Panc1 (cell line): Measurements from ENCODE around the gene PPP1R15A. TPM values are rescaled to one million over a fixed set of nuclear protein-coding genes. Genes with fewer than 3 reads are reported as not detected.
A peak's percentile ranks its signal among the peaks of the same experiment; 100 is the strongest.
"Not testable (repeated sequence)": the region's sequence is repeated elsewhere in the genome, so short reads cannot be mapped to it uniquely, and the experiment has no call there.

Experiments
- ATAC-seq: fragments of 200-7000 bp; cut with Tn5 transposase; 2 replicates; pipeline ENCODE4 v1.9.1; 2020; ENCODE audit warnings: mild to moderate bottlenecking, moderate library complexity
- BruUV-seq: library from RNA; stranded (reverse); fragments of 400-500 nt; replicated peaks from 2 replicates; lab custom pipeline; 2021; lab: Mats Ljungman, UMichigan
- CTCF ChIA-PET: fragments of 300-600 bp; sonication (Branson Sonifier 250); formaldehyde crosslinking; loops from one replicate; lab custom pipeline; 2022; ENCODE audit warnings: antibody characterized with exemption; lab: Charles Lee
- POLR2A ChIA-PET: fragments of 300-600 bp; sonication (Branson Sonifier 250); formaldehyde crosslinking; loops from one replicate; lab custom pipeline; 2022; ENCODE audit warnings: antibody characterized with exemption; lab: Charles Lee
- DNase-seq: peaks from one replicate; pipeline ENCODE4 v3.0.0-alpha.2; 2010; ENCODE audit warnings: low read depth, low spot score
- H3K27ac ChIP-seq: 2 replicates; pipeline ENCODE4 v1.5.1; 2011; ENCODE audit warnings: mild to moderate bottlenecking, low read length, inconsistent platforms
- H3K27me3 ChIP-seq: fragments of 200-500 bp; sonication (Bioruptor generic); 2 replicates; pipeline ENCODE4 v1.6.0; 2014; ENCODE audit warnings: low read length, inconsistent platforms; ENCODE audit not compliant: control insufficient read depth, insufficient read depth
- H3K36me3 ChIP-seq: fragments of 200-500 bp; sonication (Bioruptor generic); 2 replicates; pipeline ENCODE4 v1.5.1; 2014; ENCODE audit warnings: inconsistent platforms, mild to moderate bottlenecking, low read length, moderate library complexity; ENCODE audit not compliant: control insufficient read depth, insufficient read depth
- H3K4me1 ChIP-seq: 2 replicates; pipeline ENCODE4 v1.5.1; 2011; ENCODE audit warnings: inconsistent platforms, mild to moderate bottlenecking, low read length, moderate library complexity; ENCODE audit not compliant: control insufficient read depth, insufficient read depth
- H3K4me3 ChIP-seq, 2 experiments: 2 replicates each; pipeline ENCODE4 v1.5.1; 2011 to 2012; ENCODE audit warnings: low read depth in 2 of 2, low read length in 2 of 2, mild to moderate bottlenecking in 2 of 2, inconsistent platforms in 1 of 2, moderate library complexity in 1 of 2
- H3K9me3 ChIP-seq: fragments of 200-500 bp; sonication (Bioruptor generic); 2 replicates; pipeline ENCODE4 v1.5.1; 2014; ENCODE audit warnings: low read depth, mild to moderate bottlenecking, inconsistent platforms, low read length, moderate library complexity; ENCODE audit not compliant: control insufficient read depth, insufficient read depth
- CTCF ChIP-seq: fragments of 450-650 bp; IDR thresholded peaks from 2 replicates; pipeline ENCODE4 v1.5.1; 2017; ENCODE audit warnings: mild to moderate bottlenecking
- POLR2AphosphoS5 ChIP-seq: IDR thresholded peaks from 2 replicates; pipeline ENCODE4 v1.6.1; 2012; ENCODE audit warnings: mild to moderate bottlenecking, low read depth, low read length, moderate library complexity
- SIN3A ChIP-seq: IDR thresholded peaks from 2 replicates; pipeline ENCODE4 v1.6.1; 2012; ENCODE audit warnings: low read depth, mild to moderate bottlenecking, low read length, moderate library complexity, borderline replicate concordance; ENCODE audit not compliant: insufficient read depth
- TCF7L2 ChIP-seq: IDR thresholded peaks from 2 replicates; pipeline ENCODE4 v1.6.1; 2011; ENCODE audit warnings: mild to moderate bottlenecking, low read depth, low read length, inconsistent platforms
- in situ Hi-C: cut with HindIII; loops from 2 replicates; pipeline ENCODE4 v1.10.0; 2016; ENCODE audit warnings: low sequenced_read_pairs, low pct_unique_long_range_greater_than_20kb
- intact Hi-C: fragments of 100-400 bp; cut with micrococcal nuclease; formaldehyde crosslinking; loops from one replicate; pipeline ENCODE4 v1.10.0; 2022; ENCODE audit not compliant: unreplicated experiment
- total RNA-seq: library from RNA; stranded (reverse); gene quantifications from one replicate; pipeline ENCODE4 v1.2.1, GENCODE V29; 2021; ENCODE audit not compliant: unreplicated experiment
- TF ChIP-seq, protein P1 (sequence below), 2 experiments: IDR thresholded peaks; 2 replicates each; pipeline ENCODE4 v1.6.1; 2011 to 2012; ENCODE audit warnings: low read depth in 2 of 2, control low read depth in 1 of 2, low read length in 1 of 2, mild to moderate bottlenecking in 1 of 2, moderate library complexity in 1 of 2; ENCODE audit not compliant: insufficient read depth in 1 of 2

PPP1R15A gene
- total RNA-seq, 1 experiment from 2014 or later, result 27.1 TPM

- peaks cover 10% of the 10 kb centered on the region for H3K4me1 ChIP-seq
- DNase-seq (no peak), ATAC-seq (peak; percentile 18; the same call in 1 of the 2 replicates)
- BruUV-seq, result no TSS peak
- peak overlapping the region; percentile 84 to 99 for H3K4me3 ChIP-seq
- no peaks in the 10 kb centered on the region for H3K27me3 ChIP-seq
- POLR2A ChIA-PET, result interaction anchor here (0.6 kb wide), 2 partner anchors 45 to 185 kb away, joined by 5 to 16 read pairs; no protein-coding TSS in a partner anchor
- peaks cover 10% of the 10 kb centered on the region; the same call in 1 of the 2 replicates for H3K36me3 ChIP-seq
- no peaks in the 10 kb centered on the region for H3K9me3 ChIP-seq
- CTCF ChIA-PET, result no interaction called here
- intact Hi-C loops, result no loop called here
- in situ Hi-C loops, result no loop called here
- no peak for TF ChIP-seq SIN3A
- TF ChIP-seq CTCF, result no peak
- TF ChIP-seq POLR2AphosphoS5, result 0 out of 2 replicates have a peak, but pooled peaks have one; percentile 23
- no peak for TF ChIP-seq TCF7L2
- H3K27ac ChIP-seq, result peak overlapping the region; percentile 93
These were observed 2.3 kb downstream of the PPP1R15A start for GRCh38 chr19:48874303-48875135.

GRCh38 chr19:48876043-48876981, 4.1 kb downstream of the PPP1R15A start:
- H3K27ac ChIP-seq, result peak overlapping the region; percentile 18
- H3K4me1 ChIP-seq, DNase-seq, BruUV-seq, H3K27me3 ChIP-seq, H3K9me3 ChIP-seq, intact Hi-C loops, CTCF ChIA-PET, ATAC-seq, in situ Hi-C loops: not testable (repeated sequence)
- POLR2A ChIA-PET, result interaction anchor here (0.6 kb wide), 1 partner anchor 251 kb away, joined by 5 read pairs; no protein-coding TSS in a partner anchor
- peaks cover 10% of the 10 kb centered on the region; the same call in 1 of the 2 replicates for H3K36me3 ChIP-seq
- peak overlapping the region; percentile 84 to 99 for H3K4me3 ChIP-seq

GRCh38 chr19:48877855-48878195, 5.6 kb downstream of the PPP1R15A start:
- Histone ChIP-seq H3K27me3 (no peaks in the 10 kb centered on the region), H3K36me3 (peaks cover 6% of the 10 kb centered on the region; the same call in 1 of the 2 replicates), H3K9me3 (no peaks in the 10 kb centered on the region), H3K27ac (no peak overlapping the region), H3K4me1 (peaks cover 10% of the 10 kb centered on the region), H3K4me3 (no peak overlapping the region)
- no peak for ATAC-seq
- CTCF ChIA-PET, result no interaction called here
- in situ Hi-C loops, result no loop called here
- TF ChIP-seq CTCF, result no peak
- TF ChIP-seq POLR2AphosphoS5, result no peak
- no peak for TF ChIP-seq TCF7L2
- TF ChIP-seq, protein P1, sequence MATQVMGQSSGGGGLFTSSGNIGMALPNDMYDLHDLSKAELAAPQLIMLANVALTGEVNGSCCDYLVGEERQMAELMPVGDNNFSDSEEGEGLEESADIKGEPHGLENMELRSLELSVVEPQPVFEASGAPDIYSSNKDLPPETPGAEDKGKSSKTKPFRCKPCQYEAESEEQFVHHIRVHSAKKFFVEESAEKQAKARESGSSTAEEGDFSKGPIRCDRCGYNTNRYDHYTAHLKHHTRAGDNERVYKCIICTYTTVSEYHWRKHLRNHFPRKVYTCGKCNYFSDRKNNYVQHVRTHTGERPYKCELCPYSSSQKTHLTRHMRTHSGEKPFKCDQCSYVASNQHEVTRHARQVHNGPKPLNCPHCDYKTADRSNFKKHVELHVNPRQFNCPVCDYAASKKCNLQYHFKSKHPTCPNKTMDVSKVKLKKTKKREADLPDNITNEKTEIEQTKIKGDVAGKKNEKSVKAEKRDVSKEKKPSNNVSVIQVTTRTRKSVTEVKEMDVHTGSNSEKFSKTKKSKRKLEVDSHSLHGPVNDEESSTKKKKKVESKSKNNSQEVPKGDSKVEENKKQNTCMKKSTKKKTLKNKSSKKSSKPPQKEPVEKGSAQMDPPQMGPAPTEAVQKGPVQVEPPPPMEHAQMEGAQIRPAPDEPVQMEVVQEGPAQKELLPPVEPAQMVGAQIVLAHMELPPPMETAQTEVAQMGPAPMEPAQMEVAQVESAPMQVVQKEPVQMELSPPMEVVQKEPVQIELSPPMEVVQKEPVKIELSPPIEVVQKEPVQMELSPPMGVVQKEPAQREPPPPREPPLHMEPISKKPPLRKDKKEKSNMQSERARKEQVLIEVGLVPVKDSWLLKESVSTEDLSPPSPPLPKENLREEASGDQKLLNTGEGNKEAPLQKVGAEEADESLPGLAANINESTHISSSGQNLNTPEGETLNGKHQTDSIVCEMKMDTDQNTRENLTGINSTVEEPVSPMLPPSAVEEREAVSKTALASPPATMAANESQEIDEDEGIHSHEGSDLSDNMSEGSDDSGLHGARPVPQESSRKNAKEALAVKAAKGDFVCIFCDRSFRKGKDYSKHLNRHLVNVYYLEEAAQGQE (IDR thresholded peaks at IDR 0.05; ENCODE audit: insufficient read depth in 1 of 2, low read depth in 2 of 2, low read length in 1 of 2), result no peak
- TF ChIP-seq SIN3A, result no peak
- intact Hi-C loops, result no loop called here
- DNase-seq, result no peak
- POLR2A ChIA-PET, result interaction anchor here (0.5 kb wide), 1 partner anchor 356 kb away, joined by 10 read pairs; no protein-coding TSS in a partner anchor
- BruUV-seq, result no TSS peak
